HepG2 (cell line): Measurements from ENCODE around the gene CCDC120. TPM values are rescaled to one million over a fixed set of nuclear protein-coding genes. Genes with fewer than 3 reads are reported as not detected.
A peak's percentile ranks its signal among the peaks of the same experiment; 100 is the strongest.

Experiments
- ARID2 ChIP-seq: sonication (generic); formaldehyde crosslinking; IDR thresholded peaks from 2 replicates; pipeline ENCODE4 v1.8.1; 2022; ENCODE audit warnings: mild to moderate bottlenecking, missing genetic modification reagents, borderline replicate concordance
- ATM ChIP-seq: fragments of 450-650 bp; IDR thresholded peaks from 2 replicates; pipeline ENCODE4 v1.7.1; 2017; ENCODE audit warnings: mild to moderate bottlenecking, borderline replicate concordance
- CHD2 ChIP-seq: IDR thresholded peaks from 2 replicates; pipeline ENCODE4 v1.6.1; 2011; ENCODE audit warnings: low read depth, low read length, improper control_type of control experiment
- FLYWCH1 ChIP-seq: sonication (generic); formaldehyde crosslinking; IDR thresholded peaks from 2 replicates; pipeline ENCODE4 v1.8.1; 2023; ENCODE audit warnings: mild to moderate bottlenecking, missing genetic modification reagents
- IRF9 ChIP-seq: sonication (generic); formaldehyde crosslinking; IDR thresholded peaks from 2 replicates; pipeline ENCODE4 v1.8.0; 2022; ENCODE audit warnings: missing genetic modification reagents, mild to moderate bottlenecking, borderline replicate concordance
- KDM3A ChIP-seq: IDR thresholded peaks from 2 replicates; pipeline ENCODE4 v1.6.1; 2018; ENCODE audit warnings: low read depth, missing compliant biosample characterization
- MXD1 ChIP-seq: sonication (generic); formaldehyde crosslinking; IDR thresholded peaks from 2 replicates; pipeline ENCODE4 v1.4.0; 2020; ENCODE audit warnings: mild to moderate bottlenecking, missing genetic modification reagents
- MXI1 ChIP-seq: IDR thresholded peaks from 3 replicates; pipeline ENCODE4 v1.6.1; 2012; ENCODE audit warnings: low read depth, low read length, inconsistent platforms, borderline replicate concordance
- STAT6 ChIP-seq: sonication (generic); formaldehyde crosslinking; IDR thresholded peaks from 2 replicates; pipeline ENCODE4 v1.4.0; 2020; ENCODE audit warnings: missing genetic modification reagents, mild to moderate bottlenecking, borderline replicate concordance
- THAP7 ChIP-seq: sonication (generic); formaldehyde crosslinking; IDR thresholded peaks from 2 replicates; pipeline ENCODE4 v1.8.1; 2023; ENCODE audit warnings: mild to moderate bottlenecking, missing genetic modification reagents
- TIGD3 ChIP-seq: sonication (generic); formaldehyde crosslinking; IDR thresholded peaks from 2 replicates; pipeline ENCODE4 v1.5.1; 2020; ENCODE audit warnings: mild to moderate bottlenecking, missing genetic modification reagents, borderline replicate concordance
- USF2 ChIP-seq, 2 experiments: sonication (generic) in 1 of 2; formaldehyde crosslinking in 1 of 2; IDR thresholded peaks; 2 replicates each; pipeline versions ENCODE4 v1.5.1 to v1.6.1; 2011 to 2020; ENCODE audit warnings: borderline replicate concordance in 1 of 2, low read depth in 1 of 2, low read length in 1 of 2, mild to moderate bottlenecking in 1 of 2, missing genetic modification reagents in 1 of 2, moderate library complexity in 1 of 2
- ZFY ChIP-seq: sonication (generic); formaldehyde crosslinking; IDR thresholded peaks from 2 replicates; pipeline ENCODE4 v1.4.0; 2020; ENCODE audit warnings: missing genetic modification reagents
- ZNF138 ChIP-seq: sonication (generic); formaldehyde crosslinking; IDR thresholded peaks from 2 replicates; pipeline ENCODE4 v1.5.0; 2020; ENCODE audit warnings: mild to moderate bottlenecking, low read depth, missing genetic modification reagents
- ZNF3 ChIP-seq: IDR thresholded peaks from 2 replicates; pipeline ENCODE4 v1.7.0; 2017; ENCODE audit warnings: inconsistent platforms
- ZNF709 ChIP-seq: sonication (generic); formaldehyde crosslinking; IDR thresholded peaks from 2 replicates; pipeline ENCODE4 v1.5.0; 2020; ENCODE audit warnings: mild to moderate bottlenecking, missing genetic modification reagents
- polyA plus RNA-seq, 8 experiments: library from polyadenylated mRNA; depleted of rRNA in 3 of 8; stranded (reverse) in 7 of 8; unstranded in 1 of 8; fragments of >200 nt; fragmentation: Illumina TruSeq in 4 of 8; extraction: Trizol in 4 of 8; gene quantifications; 2 replicates each; pipeline versions ENCODE4 v1.2.1 to v1.2.3, GENCODE V29; 2011 to 2016; ENCODE audit warnings: low read depth in 4 of 8, missing spikeins in 1 of 8, mixed read lengths in 1 of 8; ENCODE audit not compliant: insufficient read depth in 1 of 8
- total RNA-seq, 5 experiments: library from RNA; depleted of rRNA; stranded (reverse); fragments of >200 nt; fragmentation: Illumina TruSeq; extraction: Trizol; gene quantifications; 2 replicates each; pipeline ENCODE4 v1.2.3, GENCODE V29; 2016; ENCODE audit warnings: low read depth in 1 of 5

The CCDC120 gene
- total and polyA plus RNA-seq, 2 of the 13 experiments (the other 11 are each of a cell fraction or from before 2014, with no cell fraction given), result 0.89 to 3.2 TPM

GRCh38 chrX:49079489-49080428 lies 21.0 kb downstream of the CCDC120 start, which contains the start of gene WDR45 (continued):
- no peak for TF ChIP-seq STAT6 (CRISPR knock-in tag)
- TF ChIP-seq THAP7, result no peak
- no peak for TF ChIP-seq FLYWCH1 (CRISPR knock-in tag)
- TF ChIP-seq ARID2 (CRISPR knock-in tag), result no peak
- no peak for TF ChIP-seq ZNF3 (CRISPR knock-in tag)
- no peak for TF ChIP-seq ATM
- no peak for TF ChIP-seq USF2 (IDR thresholded peaks at IDR 0.05; ENCODE audit: low read depth, low read length)
- TF ChIP-seq USF2 (CRISPR knock-in tag; IDR thresholded peaks at IDR 0.05; ENCODE audit: borderline replicate concordance), result no peak
- TF ChIP-seq CHD2, result 0 out of 2 replicates have a peak, but pooled peaks have one; percentile 39
- TF ChIP-seq TIGD3, result no peak
- peak; percentile 30; the same call in 1 of the 2 replicates for TF ChIP-seq IRF9 (CRISPR knock-in tag)
- 0 out of 2 replicates have a peak, but pooled peaks have one; percentile 40 for TF ChIP-seq KDM3A (CRISPR knock-in tag)
- peak; percentile 65; the same call in 1 of the 2 replicates for TF ChIP-seq MXD1 (CRISPR knock-in tag)
- peak; percentile 93 for TF ChIP-seq ZFY
- TF ChIP-seq ZNF138 (CRISPR knock-in tag), result no peak
- peak; percentile 18; the same call in 1 of the 3 replicates for TF ChIP-seq MXI1
- TF ChIP-seq ZNF709 (CRISPR knock-in tag), result peak; percentile 75; the same call in 1 of the 2 replicates
